Measurements from ENCODE around the gene ASCL5. TPM values are rescaled to one million over a fixed set of nuclear protein-coding genes. Genes with fewer than 3 reads are reported as not detected.
A peak's percentile ranks its signal among the peaks of the same experiment; 100 is the strongest.

ASCL5 gene
- total RNA-seq, 1 experiment from 2014 or later: 0.31 TPM

DNA sequence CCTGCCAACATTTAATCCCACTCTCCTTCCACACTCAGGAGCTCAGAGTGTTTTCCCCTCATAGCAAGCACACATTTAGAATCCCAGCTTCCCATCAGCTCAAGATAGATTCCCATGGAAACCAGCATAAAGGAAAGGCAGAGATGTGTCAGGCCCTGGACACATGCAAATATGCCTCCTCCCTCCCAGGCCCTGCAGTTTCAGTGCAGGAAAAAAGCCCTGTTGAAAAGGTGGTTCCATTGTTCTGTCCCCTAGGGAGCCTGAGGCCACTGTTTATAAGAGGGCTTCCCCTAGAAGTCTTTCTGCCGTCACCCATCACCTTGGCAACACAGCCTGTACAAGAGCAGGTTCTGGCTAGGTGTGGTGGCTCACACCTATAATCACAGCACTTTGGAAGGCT is 18.4 kb downstream of the ASCL5 start:
- CTCF ChIA-PET: interaction anchor here (0.7 to 3.2 kb wide), 4 partner anchors 11 to 137 kb away, joined by 3 to 13 read pairs (median 4); no protein-coding TSS in a partner anchor
- peak; percentile 32 for ATAC-seq
- DNase-seq (ENCODE audit: low spot score): no peak

DNA sequence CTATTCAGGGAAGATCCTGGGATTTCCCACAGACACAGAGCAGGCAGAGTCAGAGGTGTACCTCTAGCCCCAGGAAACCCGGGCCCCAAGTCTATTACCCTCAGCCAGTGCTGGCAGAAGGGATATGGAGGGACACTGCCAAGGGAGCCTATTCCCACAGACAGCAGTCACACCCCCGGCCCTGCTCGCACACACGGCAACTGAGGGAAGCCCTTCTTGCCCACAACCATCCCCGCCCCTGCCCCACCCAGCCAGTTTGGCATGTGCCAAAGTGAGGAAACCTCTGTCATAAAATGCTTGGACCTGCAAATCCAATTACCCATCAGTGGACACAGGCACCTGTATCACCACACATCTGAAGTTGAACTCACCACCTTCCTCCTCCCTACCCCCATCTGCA is 21.3 kb downstream of the ASCL5 start:
- Mint-ChIP-seq H3K9me3 (no peaks in the 10 kb centered on the region), H3K4me1 (peaks cover 8% of the 10 kb centered on the region)
- TF ChIP-seq GRHL2 (CRISPR knock-in tag; IDR thresholded peaks at IDR 0.05; ENCODE audit: insufficient replicate concordance, severe bottlenecking): no peak
- TF ChIP-seq ELF4 (CRISPR knock-in tag; IDR thresholded peaks at IDR 0.05; ENCODE audit: low read depth): no peak
- TF ChIP-seq E2F4 (CRISPR knock-in tag; IDR thresholded peaks at IDR 0.05; ENCODE audit: borderline replicate concordance, low read depth): no peak
- no peak for TF ChIP-seq KAT7 (CRISPR knock-in tag; IDR thresholded peaks at IDR 0.05; ENCODE audit: borderline replicate concordance)
- TF ChIP-seq ESRRA (CRISPR knock-in tag; IDR thresholded peaks at IDR 0.05; ENCODE audit: borderline replicate concordance): no peak
- TF ChIP-seq ZNF416 (CRISPR knock-in tag; IDR thresholded peaks at IDR 0.05): no peak

More for the DNA sequence above, 18.4 kb downstream of the ASCL5 start:
- peaks cover 10% of the 10 kb centered on the region for H3K4me1 Mint-ChIP-seq
- H3K4me3 Mint-ChIP-seq: no peak overlapping the region
- TF ChIP-seq SP1 (CRISPR knock-in tag; conservative IDR thresholded peaks at IDR 0.05) (no peak), OVOL2 (CRISPR knock-in tag; IDR thresholded peaks at IDR 0.05; ENCODE audit: borderline replicate concordance) (no peak), ZNF263 (CRISPR knock-in tag; IDR thresholded peaks at IDR 0.05; ENCODE audit: low read depth) (no peak), ZNF423 (CRISPR knock-in tag; IDR thresholded peaks at IDR 0.05) (no peak), CBFB (CRISPR knock-in tag; IDR thresholded peaks at IDR 0.05; ENCODE audit: low read depth) (no peak), USF1 (CRISPR knock-in tag; IDR thresholded peaks at IDR 0.05) (no peak), ERG (CRISPR knock-in tag; IDR thresholded peaks at IDR 0.05) (no peak), PRRX2 (CRISPR knock-in tag; IDR thresholded peaks at IDR 0.05) (no peak), ETV6 (CRISPR knock-in tag; IDR thresholded peaks at IDR 0.05) (no peak)
- TF ChIP-seq, protein P1, sequence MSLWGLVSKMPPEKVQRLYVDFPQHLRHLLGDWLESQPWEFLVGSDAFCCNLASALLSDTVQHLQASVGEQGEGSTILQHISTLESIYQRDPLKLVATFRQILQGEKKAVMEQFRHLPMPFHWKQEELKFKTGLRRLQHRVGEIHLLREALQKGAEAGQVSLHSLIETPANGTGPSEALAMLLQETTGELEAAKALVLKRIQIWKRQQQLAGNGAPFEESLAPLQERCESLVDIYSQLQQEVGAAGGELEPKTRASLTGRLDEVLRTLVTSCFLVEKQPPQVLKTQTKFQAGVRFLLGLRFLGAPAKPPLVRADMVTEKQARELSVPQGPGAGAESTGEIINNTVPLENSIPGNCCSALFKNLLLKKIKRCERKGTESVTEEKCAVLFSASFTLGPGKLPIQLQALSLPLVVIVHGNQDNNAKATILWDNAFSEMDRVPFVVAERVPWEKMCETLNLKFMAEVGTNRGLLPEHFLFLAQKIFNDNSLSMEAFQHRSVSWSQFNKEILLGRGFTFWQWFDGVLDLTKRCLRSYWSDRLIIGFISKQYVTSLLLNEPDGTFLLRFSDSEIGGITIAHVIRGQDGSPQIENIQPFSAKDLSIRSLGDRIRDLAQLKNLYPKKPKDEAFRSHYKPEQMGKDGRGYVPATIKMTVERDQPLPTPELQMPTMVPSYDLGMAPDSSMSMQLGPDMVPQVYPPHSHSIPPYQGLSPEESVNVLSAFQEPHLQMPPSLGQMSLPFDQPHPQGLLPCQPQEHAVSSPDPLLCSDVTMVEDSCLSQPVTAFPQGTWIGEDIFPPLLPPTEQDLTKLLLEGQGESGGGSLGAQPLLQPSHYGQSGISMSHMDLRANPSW (CRISPR knock-in tag; conservative IDR thresholded peaks at IDR 0.05; ENCODE audit: low read depth): no peak
- TF ChIP-seq, protein P2, sequence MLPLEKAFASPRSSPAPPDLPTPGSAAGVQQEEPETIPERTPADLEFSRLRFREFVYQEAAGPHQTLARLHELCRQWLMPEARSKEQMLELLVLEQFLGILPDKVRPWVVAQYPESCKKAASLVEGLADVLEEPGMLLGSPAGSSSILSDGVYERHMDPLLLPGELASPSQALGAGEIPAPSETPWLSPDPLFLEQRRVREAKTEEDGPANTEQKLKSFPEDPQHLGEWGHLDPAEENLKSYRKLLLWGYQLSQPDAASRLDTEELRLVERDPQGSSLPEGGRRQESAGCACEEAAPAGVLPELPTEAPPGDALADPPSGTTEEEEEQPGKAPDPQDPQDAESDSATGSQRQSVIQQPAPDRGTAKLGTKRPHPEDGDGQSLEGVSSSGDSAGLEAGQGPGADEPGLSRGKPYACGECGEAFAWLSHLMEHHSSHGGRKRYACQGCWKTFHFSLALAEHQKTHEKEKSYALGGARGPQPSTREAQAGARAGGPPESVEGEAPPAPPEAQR (CRISPR knock-in tag; IDR thresholded peaks at IDR 0.05): no peak
- peaks cover 12% of the 10 kb centered on the region for H3K27me3 Mint-ChIP-seq (ENCODE audit: low read depth)
- H3K9me3 Mint-ChIP-seq: no peaks in the 10 kb centered on the region
- H3K36me3 Mint-ChIP-seq: no peaks in the 10 kb centered on the region
- H3K27ac Mint-ChIP-seq: no peak overlapping the region
- POLR2A ChIA-PET: no interaction called here

More for the DNA sequence above, 21.3 kb downstream of the ASCL5 start:
- Mint-ChIP-seq H3K4me3 (no peak overlapping the region), H3K36me3 (no peaks in the 10 kb centered on the region), H3K27me3 (ENCODE audit: low read depth) (peaks cover 7% of the 10 kb centered on the region), H3K27ac (no peak overlapping the region)
- DNase-seq (ENCODE audit: low spot score): no peak
- ATAC-seq: no peak
- CTCF ChIA-PET: no interaction called here
- POLR2A ChIA-PET: no interaction called here

All from WTC11 (cell line).